Fibroblast of pulmonary artery (primary cell): ENCODE data around the gene CNPY4.

Source experiments
- DNase-seq: peaks from one replicate; pipeline ENCODE4 v3.0.0-alpha.2; 2010; ENCODE audit warnings: low read depth
- H3K4me3 ChIP-seq: replicated peaks from 2 replicates; pipeline ENCODE4 v1.5.1; 2011; ENCODE audit warnings: low read depth, mild to moderate bottlenecking, control low read depth, low read length, moderate library complexity
- CTCF ChIP-seq: IDR thresholded peaks from 2 replicates; pipeline ENCODE4 v1.5.1; 2011; ENCODE audit warnings: mild to moderate bottlenecking, control low read depth, low read length, inconsistent platforms; ENCODE audit errors: missing control alignments

Gene CNPY4

GRCh38 chr7:100077205-100077604 is 42.2 kb upstream of the CNPY4 start:
- no peak for DNase-seq
- no peak for TF ChIP-seq CTCF

GRCh38 chr7:100079024-100079560 is 40.3 kb upstream of the CNPY4 start:
- TF ChIP-seq CTCF: no peak
- DNase-seq: no peak
- H3K4me3 ChIP-seq: no peak overlapping the region

More at GRCh38 chr7:100077205-100077604, 42.2 kb upstream of the CNPY4 start:
- no peak overlapping the region for H3K4me3 ChIP-seq

DNA sequence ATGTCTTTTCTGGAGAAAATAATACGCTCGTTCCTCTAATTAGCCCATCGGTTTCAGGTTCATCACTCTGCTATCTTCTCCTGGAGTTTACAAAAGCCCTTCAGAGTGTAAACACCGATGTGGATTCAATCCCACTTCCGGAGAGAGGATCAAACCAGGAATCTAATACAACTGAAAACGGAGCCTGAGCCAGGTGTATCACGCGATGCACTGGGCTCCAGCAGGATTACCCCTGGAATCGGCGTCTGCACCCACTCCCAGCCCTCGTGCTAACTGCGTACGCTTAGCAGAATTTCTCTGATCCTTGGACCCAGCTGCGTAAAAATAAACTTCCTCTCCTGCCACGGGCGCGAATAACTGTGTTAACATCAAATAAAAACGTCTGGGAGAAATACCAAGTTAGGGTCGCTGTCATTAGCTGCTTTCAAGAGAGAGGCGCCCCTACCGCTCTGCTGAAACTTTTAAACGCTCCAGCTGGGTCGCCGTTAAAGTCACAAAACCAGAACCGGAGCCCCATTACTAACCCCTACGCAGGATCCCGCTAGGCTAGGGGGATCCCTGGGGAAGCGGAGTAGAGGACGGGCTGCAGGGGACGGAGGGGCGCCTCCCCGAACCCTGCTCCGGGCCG is 38.4 kb upstream of the CNPY4 start:
- TF ChIP-seq CTCF: no peak
- H3K4me3 ChIP-seq: peak overlapping the region; percentile 96
- DNase-seq: no peak

- TF ChIP-seq CTCF: peak; percentile 60
- peak within 1 kb of the TSS; percentile 96 for H3K4me3 ChIP-seq
- DNase-seq: peak; percentile 99
Measured at GRCh38 chr7:100081535-100082102, 37.8 kb upstream of the CNPY4 start, which contains the start of gene ZNF3. Gene ZNF3 (minus strand): TSS chr7:100081723. CDS start chr7:100077357, 4,366 bp downstream.

DNA sequence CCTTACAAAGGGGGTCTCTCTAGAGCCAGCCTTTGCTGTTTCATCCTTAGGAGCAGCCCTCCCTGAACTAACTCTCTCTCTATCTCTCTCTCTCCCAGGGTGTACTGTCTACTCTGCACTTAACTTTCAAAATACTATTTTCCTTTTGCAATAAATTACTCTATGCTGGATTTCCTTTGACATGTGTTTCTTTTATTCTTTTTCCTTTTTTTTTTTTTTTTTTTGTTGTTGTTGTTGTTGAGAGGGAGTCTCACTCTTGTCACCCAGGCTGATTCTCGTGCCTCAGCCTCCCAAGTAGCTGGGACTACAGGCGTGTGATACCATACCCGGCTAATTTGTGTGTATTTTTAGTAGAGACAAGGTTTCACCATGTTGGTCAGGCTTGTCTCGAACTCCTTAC is 36.5 kb upstream of the CNPY4 start:
- no peak for DNase-seq
- no peak for TF ChIP-seq CTCF
- no peak overlapping the region for H3K4me3 ChIP-seq

GRCh38 chr7:100085515-100085914 is 33.9 kb upstream of the CNPY4 start:
- no peak for TF ChIP-seq CTCF
- H3K4me3 ChIP-seq: no peak overlapping the region
- no peak for DNase-seq
